ENCODE data around the gene KLHDC7A. TPM values are rescaled to one million over a fixed set of nuclear protein-coding genes. Genes with fewer than 3 reads are reported as not detected.
A peak's percentile ranks its signal among the peaks of the same experiment; 100 is the strongest.

KLHDC7A gene
- total and polyA plus RNA-seq, 10 donors = not detected

- H3K36me3 ChIP-seq = no peaks in the 10 kb centered on the region
- peaks cover 0 to 36% (median 0%) of the 10 kb centered on the region in 7 donors for H3K27me3 ChIP-seq (replicated peaks in 1 of 7)
- H3K4me1 ChIP-seq = no peaks in the 10 kb centered on the region
- DNase-seq = no peak
- H3K9me3 ChIP-seq = no peaks in the 10 kb centered on the region
- H3K4me3 ChIP-seq = no peak overlapping the region
- intact Hi-C loops (cut with DNase I; ENCODE audit: low total_unique reads) = no loop called here
- no peak overlapping the region for H3K27ac ChIP-seq
- 82 to 91% (median 85%) methylated on average over 4 to 5 of the region's 5 CpGs for WGBS, 5 donors
- TF ChIP-seq CTCF (IDR thresholded peaks at IDR 0.05 in 8 of 11, conservative IDR thresholded peaks at IDR 0.05 in 3 of 11) = no peak
- TF ChIP-seq POLR2A (IDR thresholded peaks at IDR 0.05) = no peak
- TF ChIP-seq POLR2AphosphoS5 (IDR thresholded peaks at IDR 0.05) = no peak
Observed at GRCh38 chr1:18527921-18528320, 47.2 kb downstream of the KLHDC7A start.

- intact Hi-C loops (cut with DNase I; ENCODE audit: low total_unique reads) = no loop called here
Observed at GRCh38 chr1:18528616-18529015, 47.9 kb downstream of the KLHDC7A start.

GRCh38 chr1:18529714-18530113, 49.0 kb downstream of the KLHDC7A start:
- H3K9me3 ChIP-seq = no peaks in the 10 kb centered on the region
- H3K27me3 ChIP-seq (replicated peaks in 1 of 7) = peaks cover 0 to 34% (median 0%) of the 10 kb centered on the region in 7 donors
- no peak overlapping the region for H3K27ac ChIP-seq
- no peaks in the 10 kb centered on the region for H3K36me3 ChIP-seq
- DNase-seq = peak; percentile 19
- no peak for TF ChIP-seq CTCF (IDR thresholded peaks at IDR 0.05 in 8 of 11, conservative IDR thresholded peaks at IDR 0.05 in 3 of 11)
- TF ChIP-seq POLR2A (IDR thresholded peaks at IDR 0.05) = no peak
- TF ChIP-seq POLR2AphosphoS5 (IDR thresholded peaks at IDR 0.05) = no peak
- no peak overlapping the region for H3K4me3 ChIP-seq
- WGBS, 5 donors = 80 to 87% (median 82%) methylated on average over 4 of the region's 4 CpGs
- intact Hi-C loops (cut with DNase I; ENCODE audit: low total_unique reads) = no loop called here
- no peaks in the 10 kb centered on the region for H3K4me1 ChIP-seq

More at GRCh38 chr1:18528616-18529015, 47.9 kb downstream of the KLHDC7A start:
- TF ChIP-seq CTCF (IDR thresholded peaks at IDR 0.05 in 8 of 11, conservative IDR thresholded peaks at IDR 0.05 in 3 of 11) (no peak), POLR2A (IDR thresholded peaks at IDR 0.05) (no peak), POLR2AphosphoS5 (IDR thresholded peaks at IDR 0.05) (no peak)
- no peak overlapping the region for H3K4me3 ChIP-seq
- H3K27ac ChIP-seq = no peak overlapping the region
- H3K36me3 ChIP-seq = no peaks in the 10 kb centered on the region
- H3K27me3 ChIP-seq (replicated peaks in 1 of 7) = peaks cover 0 to 42% (median 0%) of the 10 kb centered on the region in 7 donors
- no peaks in the 10 kb centered on the region for H3K4me1 ChIP-seq
- 75 to 91% (median 83%) methylated on average over 2 of the region's 2 CpGs for WGBS, 5 donors
- no peaks in the 10 kb centered on the region for H3K9me3 ChIP-seq
- DNase-seq = peak; percentile 4

GRCh38 chr1:18530587-18531502, 50.1 kb downstream of the KLHDC7A start:
- Histone ChIP-seq H3K27me3 (replicated peaks in 1 of 7) (peaks cover 0 to 40% (median 0%) of the 10 kb centered on the region in 7 donors), H3K9me3 (no peaks in the 10 kb centered on the region), H3K4me1 (no peaks in the 10 kb centered on the region), H3K27ac (no peak overlapping the region), H3K36me3 (no peaks in the 10 kb centered on the region), H3K4me3 (no peak overlapping the region)
- DNase-seq = peak; percentile 60
- TF ChIP-seq POLR2AphosphoS5 (IDR thresholded peaks at IDR 0.05) = no peak
- TF ChIP-seq CTCF (IDR thresholded peaks at IDR 0.05 in 8 of 11, conservative IDR thresholded peaks at IDR 0.05 in 3 of 11) = no peak
- TF ChIP-seq POLR2A (IDR thresholded peaks at IDR 0.05) = no peak
- WGBS, 5 donors = 27 to 59% (median 38%) methylated on average over 6 of the region's 6 CpGs
- intact Hi-C loops (cut with DNase I; ENCODE audit: low total_unique reads) = no loop called here

Measured in spleen (tissue), 11 donors.